Thymus (tissue), 11 donors: Measurements from ENCODE around the gene CSMD2. TPM values are rescaled to one million over a fixed set of nuclear protein-coding genes. Genes with fewer than 3 reads are reported as not detected.

Experiments
- DNase-seq, 9 donors: peaks; one replicate each; pipeline ENCODE4 v3.0.0-alpha.2; 2013; ENCODE audit warnings: low spot score in 9 of 9, low read depth in 6 of 9, missing footprints in 1 of 9
- H3K27ac ChIP-seq, 2 donors: one replicate each; pipeline ENCODE4 v1.5.1; 2013; ENCODE audit warnings: control low read depth in 1 of 2, low read depth in 1 of 2, low read length in 1 of 2, mild to moderate bottlenecking in 1 of 2, moderate library complexity in 1 of 2
- H3K27me3 ChIP-seq, 2 donors: one replicate each; pipeline ENCODE4 v1.5.1; 2013; ENCODE audit warnings: low read length in 1 of 2; ENCODE audit not compliant: control insufficient read depth in 2 of 2, insufficient read depth in 1 of 2
- H3K36me3 ChIP-seq, 2 donors: one replicate each; pipeline ENCODE4 v1.5.1; 2013; ENCODE audit warnings: low read length in 1 of 2, mild to moderate bottlenecking in 1 of 2, moderate library complexity in 1 of 2; ENCODE audit not compliant: control insufficient read depth in 2 of 2, insufficient read depth in 2 of 2
- H3K4me1 ChIP-seq, 2 donors: one replicate each; pipeline ENCODE4 v1.5.1; 2013; ENCODE audit warnings: low read length in 2 of 2; ENCODE audit not compliant: control insufficient read depth in 2 of 2, insufficient read depth in 2 of 2
- H3K4me3 ChIP-seq, 2 donors: one replicate each; pipeline ENCODE4 v1.5.1; 2013; ENCODE audit warnings: low read length in 2 of 2, control low read depth in 1 of 2, mild to moderate bottlenecking in 1 of 2
- H3K9me3 ChIP-seq, 2 donors: one replicate each; pipeline ENCODE4 v1.5.1; 2013; ENCODE audit warnings: low read length in 1 of 2, mild to moderate bottlenecking in 1 of 2; ENCODE audit not compliant: control insufficient read depth in 2 of 2, insufficient read depth in 1 of 2
- WGBS: extraction: QIAGEN DNeasy Blood & Tissue Kit; methylation state at CpG from one replicate; pipeline ENCODE4 v1.1.7; 2013; 5-methylcytosine and 5-hydroxymethylcytosine counted together
- polyA plus RNA-seq: library from polyadenylated mRNA; stranded (reverse); fragments of 200-250 nt; gene quantifications from one replicate; pipeline ENCODE4 v1.2.3, GENCODE V29; 2013
- total RNA-seq: library from RNA; stranded (reverse); fragments of 120-200 nt; gene quantifications from one replicate; pipeline ENCODE4 v1.2.4, GENCODE V29; 2013
- donor health status: healthy.

Gene CSMD2
- total and polyA plus RNA-seq, 2 donors: 0.14 TPM

DNA sequence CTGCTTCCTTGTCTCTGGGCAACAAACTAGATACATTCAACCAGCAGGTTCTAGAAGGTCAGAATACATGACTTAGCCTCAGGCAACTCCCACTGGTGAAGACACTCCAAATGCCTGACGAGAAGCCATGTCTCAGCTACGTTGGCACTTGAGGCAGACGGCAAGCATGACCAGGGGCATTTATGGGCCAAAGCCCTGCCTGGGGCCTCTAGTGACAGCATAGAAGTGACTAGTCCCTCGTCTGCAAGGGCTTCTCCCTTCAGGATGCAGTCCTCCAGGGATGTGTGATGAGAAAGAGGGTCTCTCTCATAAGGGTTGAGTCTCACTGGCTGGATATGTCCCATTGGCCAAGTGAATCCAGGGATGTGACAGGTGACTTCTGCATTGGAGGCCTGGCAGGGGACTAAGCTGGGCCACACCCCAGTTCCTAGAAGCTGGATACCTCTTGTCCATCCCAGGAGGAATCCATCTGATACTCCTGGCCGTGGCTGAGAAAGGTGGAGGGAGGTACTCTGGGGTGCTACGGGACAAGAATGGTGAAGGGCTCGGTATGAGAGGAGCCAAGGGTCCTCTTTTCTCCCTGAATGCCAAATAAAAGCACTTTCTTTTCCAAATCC is 449.7 kb downstream of the CSMD2 start:
- DNase-seq: no peak
- Histone ChIP-seq H3K4me1 (no peaks in the 10 kb centered on the region), H3K36me3 (no peaks in the 10 kb centered on the region), H3K27ac (no peak overlapping the region), H3K27me3 (no peaks in the 10 kb centered on the region), H3K4me3 (no peak overlapping the region), H3K9me3 (no peaks in the 10 kb centered on the region)
- 84% methylated on average over 7 of the region's 7 CpGs for WGBS

DNA sequence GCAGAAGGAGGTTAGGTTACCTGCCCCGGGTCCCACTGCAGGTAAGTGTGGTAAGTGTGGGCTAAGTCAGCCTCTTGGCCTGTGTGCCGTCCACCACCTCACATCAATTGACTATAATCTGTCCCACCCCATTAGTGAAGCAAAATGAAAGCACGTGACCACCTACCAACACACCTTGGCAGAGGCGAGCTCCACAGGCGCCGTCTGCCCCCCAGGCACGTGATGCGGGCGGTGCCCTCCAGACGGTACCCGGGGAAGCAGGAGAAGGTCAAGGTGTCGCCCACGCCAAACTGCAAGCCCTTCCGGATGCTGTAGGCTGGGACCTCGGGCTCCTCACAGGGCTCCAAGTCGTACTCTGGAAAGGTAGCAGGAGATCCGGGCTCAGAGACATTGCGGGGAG is 450.6 kb downstream of the CSMD2 start:
- 96% methylated on average over 18 of the region's 18 CpGs for WGBS
- no peak for DNase-seq
- no peaks in the 10 kb centered on the region for H3K27me3 ChIP-seq
- H3K27ac ChIP-seq: no peak overlapping the region
- no peaks in the 10 kb centered on the region for H3K9me3 ChIP-seq
- H3K36me3 ChIP-seq: no peaks in the 10 kb centered on the region
- H3K4me3 ChIP-seq: no peak overlapping the region
- H3K4me1 ChIP-seq: no peaks in the 10 kb centered on the region

DNA sequence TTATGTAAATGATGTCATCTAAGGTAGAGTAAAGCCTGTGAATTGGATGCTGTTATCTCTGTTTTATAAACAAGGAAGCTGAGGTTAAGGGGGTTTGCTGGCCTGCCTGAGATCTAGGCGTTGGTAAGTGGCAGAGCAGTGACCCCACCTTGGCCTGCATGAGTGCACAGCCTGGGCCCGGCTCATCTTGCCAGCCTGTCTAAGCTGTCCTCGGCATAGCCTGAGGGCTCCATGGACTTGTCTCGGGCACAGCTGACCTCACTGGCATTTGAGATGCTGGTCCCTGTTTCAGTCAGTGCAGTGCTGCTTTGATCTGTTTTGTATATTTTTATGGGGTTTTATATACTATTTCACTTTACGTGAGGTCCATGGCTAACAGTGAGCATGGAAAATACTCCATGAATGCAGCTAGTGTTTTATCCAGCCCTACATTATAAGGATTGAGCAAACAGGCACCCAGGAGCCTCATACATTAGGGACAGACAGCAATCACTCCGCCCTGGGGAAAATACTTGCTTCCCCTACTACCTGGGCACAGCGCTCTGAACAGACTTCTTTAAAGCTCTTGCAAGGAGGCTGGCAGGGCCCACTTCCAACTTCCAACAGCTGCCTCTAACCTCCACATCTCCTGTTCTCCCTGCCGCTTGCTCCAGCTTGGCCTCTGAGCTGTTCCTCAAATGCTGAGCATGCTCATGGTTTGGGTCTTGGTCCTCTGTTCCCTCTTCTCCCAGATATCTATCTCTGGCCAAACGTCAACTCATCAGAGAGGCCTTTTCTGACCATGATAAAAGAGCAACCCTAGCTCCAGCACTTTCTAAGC is 451.8 kb downstream of the CSMD2 start:
- no peaks in the 10 kb centered on the region for H3K36me3 ChIP-seq
- H3K27ac ChIP-seq: no peak overlapping the region
- no peaks in the 10 kb centered on the region for H3K27me3 ChIP-seq
- H3K4me1 ChIP-seq: no peaks in the 10 kb centered on the region
- 76% methylated on average over 9 of the region's 9 CpGs for WGBS
- H3K4me3 ChIP-seq: no peak overlapping the region
- DNase-seq: no peak
- H3K9me3 ChIP-seq: no peaks in the 10 kb centered on the region

DNA sequence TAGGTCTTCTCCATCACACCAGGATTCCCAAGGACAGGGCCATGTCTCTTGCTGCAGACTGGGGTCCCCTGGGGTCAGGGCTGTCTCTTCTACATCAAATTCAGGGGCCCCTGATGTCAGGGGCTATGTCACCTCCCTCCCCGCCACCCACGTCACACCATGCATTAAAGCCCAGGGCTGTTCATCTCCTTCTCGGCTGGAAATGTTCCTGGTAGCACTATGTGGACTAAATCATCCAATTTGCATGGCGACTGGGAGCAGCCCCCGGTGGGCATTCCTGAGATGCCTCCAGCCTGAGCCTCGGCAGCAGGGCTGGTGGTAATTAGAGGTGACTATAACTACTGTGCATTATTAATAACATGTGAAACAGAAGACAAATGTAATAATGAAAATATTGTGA is 452.8 kb downstream of the CSMD2 start:
- no peaks in the 10 kb centered on the region for H3K27me3 ChIP-seq

DNA sequence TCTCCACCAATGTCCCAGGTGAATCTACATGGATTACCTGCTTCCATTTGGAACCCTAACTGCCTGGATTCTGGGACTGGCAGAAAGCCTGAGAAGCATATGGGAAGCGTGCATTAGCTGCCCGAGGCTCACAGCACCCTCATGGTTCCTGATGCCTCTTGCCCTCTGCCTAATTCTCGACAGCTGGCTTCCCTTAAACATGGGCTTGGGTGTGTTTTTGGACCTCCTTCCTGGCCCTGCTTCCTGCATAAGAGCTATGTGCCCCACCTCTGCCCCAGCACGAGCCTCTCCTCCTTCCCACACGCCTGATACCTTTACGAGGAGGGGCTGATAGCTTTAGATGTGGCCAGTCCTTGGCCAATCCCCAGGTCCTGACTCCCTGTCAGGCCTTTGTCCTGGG is 453.5 kb downstream of the CSMD2 start:
- Histone ChIP-seq H3K36me3 (no peaks in the 10 kb centered on the region), H3K27me3 (no peaks in the 10 kb centered on the region), H3K9me3 (no peaks in the 10 kb centered on the region), H3K27ac (no peak overlapping the region), H3K4me3 (no peak overlapping the region), H3K4me1 (no peaks in the 10 kb centered on the region)
- 71% methylated on average over 6 of the region's 6 CpGs for WGBS
- no peak for DNase-seq

More for the DNA sequence above, 452.8 kb downstream of the CSMD2 start:
- Histone ChIP-seq H3K4me1 (no peaks in the 10 kb centered on the region), H3K36me3 (no peaks in the 10 kb centered on the region), H3K4me3 (no peak overlapping the region), H3K9me3 (no peaks in the 10 kb centered on the region), H3K27ac (no peak overlapping the region)
- 81% methylated on average over 6 of the region's 6 CpGs for WGBS
- DNase-seq: no peak

DNA sequence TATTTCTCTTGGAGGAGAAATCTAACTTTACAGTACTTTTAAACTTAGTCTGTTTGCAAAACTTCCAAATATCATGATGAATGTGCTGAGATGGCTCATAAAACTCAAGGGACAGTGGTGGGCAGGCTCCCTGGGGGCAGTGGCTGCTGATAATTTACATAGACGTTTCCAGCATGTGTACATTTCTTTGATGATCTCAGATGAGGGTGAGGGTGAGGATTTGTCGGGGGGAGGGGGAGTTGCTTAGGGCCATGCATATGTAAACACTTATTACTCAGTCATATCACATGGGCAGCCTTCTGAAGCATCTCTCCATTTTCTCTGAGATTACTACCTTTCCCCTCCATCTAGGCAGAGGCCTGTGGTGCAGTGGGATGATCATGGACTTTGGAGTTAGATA is 454.1 kb downstream of the CSMD2 start:
- Histone ChIP-seq H3K4me3 (no peak overlapping the region), H3K4me1 (no peaks in the 10 kb centered on the region), H3K27ac (no peak overlapping the region), H3K9me3 (no peaks in the 10 kb centered on the region), H3K36me3 (no peaks in the 10 kb centered on the region), H3K27me3 (no peaks in the 10 kb centered on the region)
- no peak for DNase-seq
- WGBS: 71% methylated on average over 2 of the region's 2 CpGs

DNA sequence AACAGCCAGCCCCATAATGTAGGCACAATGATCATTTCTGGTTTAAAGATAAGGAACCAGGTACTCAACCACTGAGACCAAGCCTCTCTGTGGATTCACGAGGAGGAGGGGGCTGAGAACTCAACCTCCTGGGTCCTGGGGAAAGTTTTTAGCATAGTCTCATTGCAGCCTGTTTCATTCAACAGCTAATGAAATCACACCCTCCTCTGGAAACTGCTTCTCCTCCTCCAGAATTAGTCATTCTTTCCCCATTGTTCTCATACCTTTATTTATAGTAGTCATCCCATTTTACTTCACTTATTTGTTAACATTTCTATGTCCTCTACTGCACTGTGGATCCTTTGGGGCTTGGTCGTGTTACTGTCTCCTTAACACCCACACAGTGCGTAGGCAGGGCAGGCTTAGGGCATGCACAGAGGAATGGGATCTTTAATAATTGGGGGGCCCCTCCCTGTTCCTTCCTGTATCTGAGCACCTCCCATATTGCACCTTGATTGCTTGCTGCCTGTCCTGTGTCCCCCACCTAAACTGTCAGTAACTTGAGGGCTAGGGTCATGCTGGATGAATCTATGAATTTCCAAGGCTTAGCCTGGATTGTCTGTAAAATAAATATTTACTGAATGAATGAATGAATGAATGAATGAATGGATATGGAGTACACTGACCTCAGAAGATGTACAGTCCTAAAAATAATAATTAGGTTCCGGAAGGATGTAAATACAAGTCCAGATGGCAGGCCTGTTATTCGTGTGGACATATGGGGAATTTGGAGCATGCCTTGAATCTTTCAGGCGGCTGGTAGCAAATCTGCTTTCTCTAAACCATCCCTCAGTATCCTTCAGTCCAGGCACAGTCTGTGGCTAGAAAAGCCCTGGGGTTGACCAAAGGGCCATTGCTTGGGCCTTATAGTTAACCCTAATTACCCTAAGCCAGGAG is 455.0 kb downstream of the CSMD2 start:
- H3K4me3 ChIP-seq: no peak overlapping the region
- no peak overlapping the region for H3K27ac ChIP-seq
- no peaks in the 10 kb centered on the region for H3K36me3 ChIP-seq
- H3K27me3 ChIP-seq: no peaks in the 10 kb centered on the region
- WGBS: 91% methylated on average over 6 of the region's 6 CpGs
- DNase-seq: no peak
- no peaks in the 10 kb centered on the region for H3K9me3 ChIP-seq
- no peaks in the 10 kb centered on the region for H3K4me1 ChIP-seq

DNA sequence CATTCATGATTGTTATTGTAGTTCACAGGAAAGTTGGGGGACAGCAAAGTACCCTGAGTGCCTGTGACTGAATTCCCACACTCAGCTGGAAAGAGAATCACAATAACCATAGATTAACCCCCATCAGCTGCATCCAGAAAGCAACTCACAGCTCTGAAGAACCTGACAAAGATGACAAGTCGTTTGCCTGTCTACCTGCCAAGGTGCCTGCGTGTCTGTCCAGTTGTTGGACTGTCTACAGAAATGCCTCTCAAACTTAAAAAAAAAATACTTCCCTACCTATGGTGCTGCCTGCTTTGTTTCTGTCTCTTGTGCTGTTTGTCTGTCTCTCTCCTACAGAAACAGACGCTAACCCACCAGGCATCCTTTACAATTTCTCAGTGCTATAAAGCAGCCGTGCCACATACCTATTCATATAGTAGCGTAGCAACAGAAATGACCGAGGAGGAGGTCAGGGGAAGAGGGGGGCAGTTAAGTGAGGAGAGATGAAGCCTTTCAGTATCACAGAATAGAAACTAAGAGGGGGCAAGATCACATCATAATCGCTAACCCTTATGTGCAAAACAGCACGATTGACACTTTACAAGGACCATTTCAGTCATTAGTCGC is 455.8 kb downstream of the CSMD2 start:
- H3K4me3 ChIP-seq: no peak overlapping the region
- no peaks in the 10 kb centered on the region for H3K9me3 ChIP-seq
- 88% methylated on average over 9 of the region's 9 CpGs for WGBS
- no peak for DNase-seq
- H3K27me3 ChIP-seq: no peaks in the 10 kb centered on the region
- H3K36me3 ChIP-seq: no peaks in the 10 kb centered on the region
- H3K27ac ChIP-seq: no peak overlapping the region
- no peaks in the 10 kb centered on the region for H3K4me1 ChIP-seq
